Measurements from ENCODE around the gene KMT2C. TPM values are rescaled to one million over a fixed set of nuclear protein-coding genes. Genes with fewer than 3 reads are reported as not detected.

KMT2C gene
- polyA plus RNA-seq, 1 donor from 2014 or later: 29.8 TPM

DNA sequence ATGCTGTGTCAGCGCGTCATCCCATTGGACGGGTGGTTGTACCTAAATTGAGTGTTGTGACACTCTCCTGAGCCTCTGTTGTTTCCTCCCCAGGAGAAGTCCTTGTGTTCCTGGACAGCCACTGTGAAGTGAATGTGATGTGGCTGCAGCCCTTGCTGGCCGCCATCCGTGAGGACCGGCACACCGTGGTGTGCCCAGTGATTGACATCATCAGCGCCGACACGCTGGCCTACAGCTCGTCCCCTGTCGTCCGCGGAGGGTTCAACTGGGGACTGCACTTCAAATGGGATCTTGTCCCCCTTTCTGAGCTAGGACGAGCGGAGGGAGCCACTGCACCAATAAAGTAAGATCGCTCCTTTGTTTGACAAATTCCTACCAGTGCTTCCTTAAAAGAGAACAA is 327.9 kb downstream of the KMT2C start:
- Histone ChIP-seq H3K9me2 (ENCODE audit: insufficient read depth, low read length) (no peaks in the 10 kb centered on the region), H3K36me3 (ENCODE audit: insufficient read depth, low read length) (peaks cover 10% of the 10 kb centered on the region), H3K4me3 (ENCODE audit: low read length) (no peak overlapping the region), H4K20me1 (ENCODE audit: insufficient read depth) (no peaks in the 10 kb centered on the region), H3K27ac (ENCODE audit: low read length) (no peak overlapping the region), H3K9me3 (ENCODE audit: low read length) (no peaks in the 10 kb centered on the region), H3K4me2 (ENCODE audit: low read length) (no peak overlapping the region), H3K79me2 (replicated peaks; ENCODE audit: insufficient read depth, low read length) (no peaks in the 10 kb centered on the region), H3K9ac (ENCODE audit: low read length) (no peak overlapping the region), H3F3A (ENCODE audit: insufficient read depth, low read length, poor library complexity, severe bottlenecking) (no peaks in the 10 kb centered on the region), H3K27me3 (ENCODE audit: insufficient read depth, low read depth, low read length) (no peaks in the 10 kb centered on the region), H2AFZ (ENCODE audit: low read depth, low read length) (no peak overlapping the region)
- TF ChIP-seq EP300 (conservative IDR thresholded peaks at IDR 0.05; ENCODE audit: poor library complexity, severe bottlenecking): no peak
- no peak for TF ChIP-seq RAD21 (conservative IDR thresholded peaks at IDR 0.05)
- TF ChIP-seq, protein P1, sequence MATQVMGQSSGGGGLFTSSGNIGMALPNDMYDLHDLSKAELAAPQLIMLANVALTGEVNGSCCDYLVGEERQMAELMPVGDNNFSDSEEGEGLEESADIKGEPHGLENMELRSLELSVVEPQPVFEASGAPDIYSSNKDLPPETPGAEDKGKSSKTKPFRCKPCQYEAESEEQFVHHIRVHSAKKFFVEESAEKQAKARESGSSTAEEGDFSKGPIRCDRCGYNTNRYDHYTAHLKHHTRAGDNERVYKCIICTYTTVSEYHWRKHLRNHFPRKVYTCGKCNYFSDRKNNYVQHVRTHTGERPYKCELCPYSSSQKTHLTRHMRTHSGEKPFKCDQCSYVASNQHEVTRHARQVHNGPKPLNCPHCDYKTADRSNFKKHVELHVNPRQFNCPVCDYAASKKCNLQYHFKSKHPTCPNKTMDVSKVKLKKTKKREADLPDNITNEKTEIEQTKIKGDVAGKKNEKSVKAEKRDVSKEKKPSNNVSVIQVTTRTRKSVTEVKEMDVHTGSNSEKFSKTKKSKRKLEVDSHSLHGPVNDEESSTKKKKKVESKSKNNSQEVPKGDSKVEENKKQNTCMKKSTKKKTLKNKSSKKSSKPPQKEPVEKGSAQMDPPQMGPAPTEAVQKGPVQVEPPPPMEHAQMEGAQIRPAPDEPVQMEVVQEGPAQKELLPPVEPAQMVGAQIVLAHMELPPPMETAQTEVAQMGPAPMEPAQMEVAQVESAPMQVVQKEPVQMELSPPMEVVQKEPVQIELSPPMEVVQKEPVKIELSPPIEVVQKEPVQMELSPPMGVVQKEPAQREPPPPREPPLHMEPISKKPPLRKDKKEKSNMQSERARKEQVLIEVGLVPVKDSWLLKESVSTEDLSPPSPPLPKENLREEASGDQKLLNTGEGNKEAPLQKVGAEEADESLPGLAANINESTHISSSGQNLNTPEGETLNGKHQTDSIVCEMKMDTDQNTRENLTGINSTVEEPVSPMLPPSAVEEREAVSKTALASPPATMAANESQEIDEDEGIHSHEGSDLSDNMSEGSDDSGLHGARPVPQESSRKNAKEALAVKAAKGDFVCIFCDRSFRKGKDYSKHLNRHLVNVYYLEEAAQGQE (IDR thresholded peaks at IDR 0.05; ENCODE audit: borderline replicate concordance): no peak
- TF ChIP-seq MXI1 (conservative IDR thresholded peaks at IDR 0.05; ENCODE audit: poor library complexity, severe bottlenecking): no peak
- TF ChIP-seq, protein P2, sequence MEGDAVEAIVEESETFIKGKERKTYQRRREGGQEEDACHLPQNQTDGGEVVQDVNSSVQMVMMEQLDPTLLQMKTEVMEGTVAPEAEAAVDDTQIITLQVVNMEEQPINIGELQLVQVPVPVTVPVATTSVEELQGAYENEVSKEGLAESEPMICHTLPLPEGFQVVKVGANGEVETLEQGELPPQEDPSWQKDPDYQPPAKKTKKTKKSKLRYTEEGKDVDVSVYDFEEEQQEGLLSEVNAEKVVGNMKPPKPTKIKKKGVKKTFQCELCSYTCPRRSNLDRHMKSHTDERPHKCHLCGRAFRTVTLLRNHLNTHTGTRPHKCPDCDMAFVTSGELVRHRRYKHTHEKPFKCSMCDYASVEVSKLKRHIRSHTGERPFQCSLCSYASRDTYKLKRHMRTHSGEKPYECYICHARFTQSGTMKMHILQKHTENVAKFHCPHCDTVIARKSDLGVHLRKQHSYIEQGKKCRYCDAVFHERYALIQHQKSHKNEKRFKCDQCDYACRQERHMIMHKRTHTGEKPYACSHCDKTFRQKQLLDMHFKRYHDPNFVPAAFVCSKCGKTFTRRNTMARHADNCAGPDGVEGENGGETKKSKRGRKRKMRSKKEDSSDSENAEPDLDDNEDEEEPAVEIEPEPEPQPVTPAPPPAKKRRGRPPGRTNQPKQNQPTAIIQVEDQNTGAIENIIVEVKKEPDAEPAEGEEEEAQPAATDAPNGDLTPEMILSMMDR (IDR thresholded peaks at IDR 0.05; ENCODE audit: poor library complexity, severe bottlenecking): no peak
- TF ChIP-seq EZH2 (IDR thresholded peaks at IDR 0.05; ENCODE audit: borderline replicate concordance, insufficient read depth, low read length, poor library complexity, severe bottlenecking): no peak
- TF ChIP-seq POLR2AphosphoS5 (IDR thresholded peaks at IDR 0.05): no peak
- TF ChIP-seq SMC3 (conservative IDR thresholded peaks at IDR 0.05; ENCODE audit: poor library complexity): no peak
- no peak for TF ChIP-seq TAF1 (IDR thresholded peaks at IDR 0.05; ENCODE audit: low read depth)

- Histone ChIP-seq H4K20me1 (ENCODE audit: insufficient read depth) (no peaks in the 10 kb centered on the region), H3K9me3 (ENCODE audit: low read length) (no peaks in the 10 kb centered on the region), H3K27me3 (ENCODE audit: insufficient read depth, low read depth, low read length) (no peaks in the 10 kb centered on the region), H3K4me2 (ENCODE audit: low read length) (no peak overlapping the region), H3F3A (ENCODE audit: insufficient read depth, low read length, poor library complexity, severe bottlenecking) (no peaks in the 10 kb centered on the region), H3K79me2 (replicated peaks; ENCODE audit: insufficient read depth, low read length) (no peaks in the 10 kb centered on the region), H3K36me3 (ENCODE audit: insufficient read depth, low read length) (peaks cover 10% of the 10 kb centered on the region), H3K9me2 (ENCODE audit: insufficient read depth, low read length) (no peaks in the 10 kb centered on the region), H3K27ac (ENCODE audit: low read length) (no peak overlapping the region), H2AFZ (ENCODE audit: low read depth, low read length) (no peak overlapping the region), H3K9ac (ENCODE audit: low read length) (no peak overlapping the region), H3K4me3 (ENCODE audit: low read length) (no peak overlapping the region)
- TF ChIP-seq, protein P1 (IDR thresholded peaks at IDR 0.05; ENCODE audit: borderline replicate concordance): no peak
- TF ChIP-seq EP300 (conservative IDR thresholded peaks at IDR 0.05; ENCODE audit: poor library complexity, severe bottlenecking): no peak
- TF ChIP-seq RAD21 (conservative IDR thresholded peaks at IDR 0.05): no peak
- TF ChIP-seq EZH2 (IDR thresholded peaks at IDR 0.05; ENCODE audit: borderline replicate concordance, insufficient read depth, low read length, poor library complexity, severe bottlenecking): no peak
- no peak for TF ChIP-seq MXI1 (conservative IDR thresholded peaks at IDR 0.05; ENCODE audit: poor library complexity, severe bottlenecking)
- TF ChIP-seq, protein P2 (IDR thresholded peaks at IDR 0.05; ENCODE audit: poor library complexity, severe bottlenecking): no peak
- no peak for TF ChIP-seq SMC3 (conservative IDR thresholded peaks at IDR 0.05; ENCODE audit: poor library complexity)
- TF ChIP-seq TAF1 (IDR thresholded peaks at IDR 0.05; ENCODE audit: low read depth): no peak
- no peak for TF ChIP-seq POLR2AphosphoS5 (IDR thresholded peaks at IDR 0.05)
Measured at GRCh38 chr7:152106990-152107389, 328.8 kb downstream of the KMT2C start.
